ENCODE results near the gene RIGI. TPM values are rescaled to one million over a fixed set of nuclear protein-coding genes. Genes with fewer than 3 reads are reported as not detected.
"Not testable (repeated sequence)": the region's sequence is repeated elsewhere in the genome, so short reads cannot be mapped to it uniquely, and the experiment has no call there.

RIGI gene
- total RNA-seq, 1 donor from 2014 or later, result 6.1 TPM

GRCh38 chr9:32552172-32552872 lies 26.3 kb upstream of the RIGI start, which contains the start of the genes SMIM27 and TOPORS:
SMIM27 (plus strand) TSS chr9:32552327; CDS start chr9:32552435, 108 bp downstream.
TOPORS (minus strand) TSS chr9:32552586; CDS start chr9:32552436, 150 bp downstream.
- Mint-ChIP-seq H3K9me3 (no peaks in the 10 kb centered on the region), H3K36me3 (ENCODE audit: low read depth) (peaks cover 19% of the 10 kb centered on the region), H3K27me3 (ENCODE audit: insufficient read depth) (no peaks in the 10 kb centered on the region), H3K4me3 (peak within 1 kb of the TSS; percentile 93), H3K4me1 (ENCODE audit: low read depth) (peaks cover 36% of the 10 kb centered on the region), H3K27ac (peak within 1 kb of the TSS; percentile 99)
- intact Hi-C loops (cut with micrococcal nuclease), result loop anchor here (1.0 to 5.0 kb wide), 7 partner anchors 21 to 1905 kb away; partner anchors contain the start of genes CHMP5, DNAI1, DNAJA1 and FAM219A
- peak; percentile 83 for DNase-seq (ENCODE audit: low spot score)

GRCh38 chr9:32551276-32552051 lies 25.5 kb upstream of the RIGI start:
- peak overlapping the region; percentile 99 for H3K27ac Mint-ChIP-seq

GRCh38 chr9:32550562-32551275 lies 24.7 kb upstream of the RIGI start:
- H3K27me3 Mint-ChIP-seq (ENCODE audit: insufficient read depth), result no peaks in the 10 kb centered on the region
- H3K9me3 Mint-ChIP-seq, result no peaks in the 10 kb centered on the region
- H3K27ac Mint-ChIP-seq, result peak overlapping the region; percentile 99
- DNase-seq (ENCODE audit: low spot score), result peak; percentile 91
- H3K36me3 Mint-ChIP-seq (ENCODE audit: low read depth), result peaks cover 21% of the 10 kb centered on the region
- intact Hi-C loops (cut with micrococcal nuclease), result loop anchor here (1.0 to 5.0 kb wide), 11 partner anchors 25 to 1907 kb away; partner anchors contain the start of genes ACO1, APTX, B4GALT1 and CHMP5
- H3K4me3 Mint-ChIP-seq, result peak overlapping the region; percentile 93
- H3K4me1 Mint-ChIP-seq (ENCODE audit: low read depth), result peaks cover 39% of the 10 kb centered on the region

More at GRCh38 chr9:32551276-32552051, 25.5 kb upstream of the RIGI start:
- intact Hi-C loops (cut with micrococcal nuclease), result loop anchor here (1.0 to 5.0 kb wide), 12 partner anchors 22 to 1906 kb away; partner anchors contain the start of genes ACO1, APTX, B4GALT1 and CHMP5
- no peaks in the 10 kb centered on the region for H3K9me3 Mint-ChIP-seq
- DNase-seq (ENCODE audit: low spot score), result peak; percentile 30
- no peaks in the 10 kb centered on the region for H3K27me3 Mint-ChIP-seq (ENCODE audit: insufficient read depth)
- H3K4me3 Mint-ChIP-seq, result peak overlapping the region; percentile 93
- H3K4me1 Mint-ChIP-seq (ENCODE audit: low read depth), result peaks cover 36% of the 10 kb centered on the region
- H3K36me3 Mint-ChIP-seq (ENCODE audit: low read depth), result peaks cover 19% of the 10 kb centered on the region

GRCh38 chr9:32550150-32550561 lies 24.2 kb upstream of the RIGI start:
- H3K36me3 Mint-ChIP-seq (ENCODE audit: low read depth), result peaks cover 21% of the 10 kb centered on the region
- H3K4me1 Mint-ChIP-seq (ENCODE audit: low read depth), result peaks cover 40% of the 10 kb centered on the region
- peak overlapping the region; percentile 93 for H3K4me3 Mint-ChIP-seq
- intact Hi-C loops (cut with micrococcal nuclease), result loop anchor here (1.0 to 5.0 kb wide), 7 partner anchors 58 to 1907 kb away; partner anchors contain the start of genes B4GALT1, CHMP5, DNAI1 and FAM219A
- H3K27me3 Mint-ChIP-seq (ENCODE audit: insufficient read depth), result no peaks in the 10 kb centered on the region
- DNase-seq (ENCODE audit: low spot score), result no peak
- H3K27ac Mint-ChIP-seq, result peak overlapping the region; percentile 67
- no peaks in the 10 kb centered on the region for H3K9me3 Mint-ChIP-seq

GRCh38 chr9:32548213-32548612 lies 22.2 kb upstream of the RIGI start:
- intact Hi-C loops (cut with micrococcal nuclease); H3K27me3 Mint-ChIP-seq (ENCODE audit: insufficient read depth); DNase-seq (ENCODE audit: low spot score); H3K4me3 Mint-ChIP-seq; H3K27ac Mint-ChIP-seq; H3K9me3 Mint-ChIP-seq: not testable (repeated sequence)
- peaks cover 35% of the 10 kb centered on the region for H3K4me1 Mint-ChIP-seq (ENCODE audit: low read depth)
- peaks cover 21% of the 10 kb centered on the region for H3K36me3 Mint-ChIP-seq (ENCODE audit: low read depth)

GRCh38 chr9:32545884-32546283 lies 19.9 kb upstream of the RIGI start:
- peaks cover 28% of the 10 kb centered on the region for H3K36me3 Mint-ChIP-seq (ENCODE audit: low read depth)
- H3K27me3 Mint-ChIP-seq (ENCODE audit: insufficient read depth), result no peaks in the 10 kb centered on the region
- no peak for DNase-seq (ENCODE audit: low spot score)
- no peak overlapping the region for H3K27ac Mint-ChIP-seq
- intact Hi-C loops (cut with micrococcal nuclease), result no loop called here
- no peaks in the 10 kb centered on the region for H3K9me3 Mint-ChIP-seq
- H3K4me3 Mint-ChIP-seq, result no peak overlapping the region
- H3K4me1 Mint-ChIP-seq (ENCODE audit: low read depth), result peaks cover 27% of the 10 kb centered on the region

GRCh38 chr9:32543047-32543446 lies 17.1 kb upstream of the RIGI start:
- Mint-ChIP-seq H3K9me3 (no peaks in the 10 kb centered on the region), H3K36me3 (ENCODE audit: low read depth) (peaks cover 18% of the 10 kb centered on the region), H3K27me3 (ENCODE audit: insufficient read depth) (no peaks in the 10 kb centered on the region), H3K4me1 (ENCODE audit: low read depth) (peaks cover 8% of the 10 kb centered on the region), H3K27ac (no peak overlapping the region), H3K4me3 (no peak overlapping the region)
- no peak for DNase-seq (ENCODE audit: low spot score)
- intact Hi-C loops (cut with micrococcal nuclease), result no loop called here

GRCh38 chr9:32533816-32534215 lies 7.8 kb upstream of the RIGI start:
- Mint-ChIP-seq H3K36me3 (ENCODE audit: low read depth) (peaks cover 13% of the 10 kb centered on the region), H3K4me1 (ENCODE audit: low read depth) (no peaks in the 10 kb centered on the region)
- intact Hi-C loops (cut with micrococcal nuclease), result no loop called here

GRCh38 chr9:32533336-32533735 lies 7.3 kb upstream of the RIGI start:
- no peak overlapping the region for H3K4me3 Mint-ChIP-seq
- intact Hi-C loops (cut with micrococcal nuclease), result no loop called here
- H3K27ac Mint-ChIP-seq, result no peak overlapping the region
- H3K36me3 Mint-ChIP-seq (ENCODE audit: low read depth), result peaks cover 14% of the 10 kb centered on the region
- H3K4me1 Mint-ChIP-seq (ENCODE audit: low read depth), result no peaks in the 10 kb centered on the region
- no peaks in the 10 kb centered on the region for H3K9me3 Mint-ChIP-seq
- no peaks in the 10 kb centered on the region for H3K27me3 Mint-ChIP-seq (ENCODE audit: insufficient read depth)
- DNase-seq (ENCODE audit: low spot score), result no peak

More at GRCh38 chr9:32533816-32534215, 7.8 kb upstream of the RIGI start:
- Mint-ChIP-seq H3K27ac (no peak overlapping the region), H3K9me3 (no peaks in the 10 kb centered on the region), H3K4me3 (no peak overlapping the region), H3K27me3 (ENCODE audit: insufficient read depth) (no peaks in the 10 kb centered on the region)
- no peak for DNase-seq (ENCODE audit: low spot score)

GRCh38 chr9:32526707-32527048 lies 682 bp upstream of the RIGI start:
- no peaks in the 10 kb centered on the region for H3K9me3 Mint-ChIP-seq
- peak overlapping the region; percentile 86 for H3K27ac Mint-ChIP-seq
- intact Hi-C loops (cut with micrococcal nuclease), result no loop called here
- H3K4me3 Mint-ChIP-seq, result peak overlapping the region; percentile 92
- H3K4me1 Mint-ChIP-seq (ENCODE audit: low read depth), result peaks cover 53% of the 10 kb centered on the region
- peaks cover 18% of the 10 kb centered on the region for H3K36me3 Mint-ChIP-seq (ENCODE audit: low read depth)
- DNase-seq (ENCODE audit: low spot score), result no peak
- no peaks in the 10 kb centered on the region for H3K27me3 Mint-ChIP-seq (ENCODE audit: insufficient read depth)

- intact Hi-C loops (cut with micrococcal nuclease), result loop anchor here (1.0 kb wide), 3 partner anchors 26 to 146 kb away; no protein-coding TSS in a partner anchor
- no peaks in the 10 kb centered on the region for H3K27me3 Mint-ChIP-seq (ENCODE audit: insufficient read depth)
- peak overlapping the region; percentile 86 for H3K27ac Mint-ChIP-seq
- no peak for DNase-seq (ENCODE audit: low spot score)
- peaks cover 18% of the 10 kb centered on the region for H3K36me3 Mint-ChIP-seq (ENCODE audit: low read depth)
- peaks cover 53% of the 10 kb centered on the region for H3K4me1 Mint-ChIP-seq (ENCODE audit: low read depth)
- no peaks in the 10 kb centered on the region for H3K9me3 Mint-ChIP-seq
- H3K4me3 Mint-ChIP-seq, result peak overlapping the region; percentile 92
Measured at GRCh38 chr9:32525709-32526030, 326 bp downstream of the RIGI start.

GRCh38 chr9:32524892-32525708 lies 896 bp downstream of the RIGI start:
- Mint-ChIP-seq H3K4me1 (ENCODE audit: low read depth) (peaks cover 53% of the 10 kb centered on the region), H3K9me3 (no peaks in the 10 kb centered on the region), H3K27me3 (ENCODE audit: insufficient read depth) (no peaks in the 10 kb centered on the region), H3K36me3 (ENCODE audit: low read depth) (peaks cover 21% of the 10 kb centered on the region), H3K4me3 (peak overlapping the region; percentile 92), H3K27ac (peak overlapping the region; percentile 86)
- no peak for DNase-seq (ENCODE audit: low spot score)
- intact Hi-C loops (cut with micrococcal nuclease), result loop anchor here (1.0 kb wide), 3 partner anchors 26 to 146 kb away; no protein-coding TSS in a partner anchor

All from activated T-helper 1 cell treated with anti-CD3 and anti-CD28 coated beads, Interleukin-12 subunit alpha, Interleukin-12 subunit beta, Interleukin-2, Interleukin-4 antibody, amounts not matched to agents 30 ng/mL and 10 ng/mL and 1 ng/mL, durations not matched to agents 14 hours and 24 hours and 36 hours (primary cell).